Keratinocyte (primary cell): ENCODE measurements around the gene C4orf51. TPM values are rescaled to one million over a fixed set of nuclear protein-coding genes. Genes with fewer than 3 reads are reported as not detected.

Experiments
- DNase-seq: peaks from one replicate; pipeline ENCODE4 v3.0.0-alpha.2; 2011; ENCODE audit warnings: low read depth, missing footprints, low spot score
- FAIRE-seq: peaks from 2 replicates; lab custom pipeline; 2011; peaks lifted over from hg19 to GRCh38; lab: Jason Lieb, UNC
- H2AFZ ChIP-seq: 2 replicates; pipeline ENCODE4 v1.6.0; 2012; ENCODE audit warnings: low read length, control low read depth, inconsistent platforms; ENCODE audit not compliant: control insufficient read depth
- H3K27ac ChIP-seq: 2 replicates; pipeline ENCODE4 v1.5.1; 2011; ENCODE audit warnings: low read length; ENCODE audit not compliant: control insufficient read depth, insufficient read depth
- H3K27me3 ChIP-seq: 3 replicates; pipeline ENCODE4 v1.6.0; 2011; ENCODE audit warnings: low read length; ENCODE audit not compliant: control insufficient read depth, insufficient read depth; ENCODE audit errors: extremely low read depth
- H3K36me3 ChIP-seq, 2 experiments: 2 replicates in 1 of 2; 3 replicates in 1 of 2; pipeline ENCODE4 v1.5.1; 2011; ENCODE audit warnings: low read length in 2 of 2, mild to moderate bottlenecking in 1 of 2; ENCODE audit not compliant: control insufficient read depth in 2 of 2, insufficient read depth in 2 of 2; ENCODE audit errors: extremely low read depth in 1 of 2
- H3K4me1 ChIP-seq: 3 replicates; pipeline ENCODE4 v1.5.1; 2011; ENCODE audit warnings: low read length; ENCODE audit not compliant: control insufficient read depth, insufficient read depth; ENCODE audit errors: extremely low read depth
- H3K4me2 ChIP-seq: 3 replicates; pipeline ENCODE4 v1.6.0; 2011; ENCODE audit warnings: low read depth, low read length; ENCODE audit not compliant: control insufficient read depth, insufficient read depth; ENCODE audit errors: extremely low read depth
- H3K4me3 ChIP-seq, 3 experiments: fragments of 200-600 bp in 1 of 3; sonication (generic) in 1 of 3; 2 replicates in 2 of 3; 3 replicates in 1 of 3; pipeline ENCODE4 v1.5.1; 2011 to 2016; ENCODE audit warnings: low read length in 3 of 3, mild to moderate bottlenecking in 3 of 3, control low read depth in 2 of 3, inconsistent platforms in 1 of 3, low read depth in 1 of 3, mixed read lengths in 1 of 3, mixed run types in 1 of 3, moderate library complexity in 1 of 3; ENCODE audit not compliant: control insufficient read depth in 2 of 3, insufficient read depth in 2 of 3; ENCODE audit errors: extremely low read depth in 1 of 3
- H3K79me2 ChIP-seq: 2 replicates; pipeline ENCODE4 v1.6.0; 2012; ENCODE audit warnings: low read length; ENCODE audit not compliant: control insufficient read depth, insufficient read depth
- H3K9ac ChIP-seq: 3 replicates; pipeline ENCODE4 v1.6.0; 2011; ENCODE audit warnings: low read length; ENCODE audit not compliant: control insufficient read depth, insufficient read depth; ENCODE audit errors: extremely low read depth
- H3K9me1 ChIP-seq: 3 replicates; pipeline ENCODE4 v1.6.0; 2011; ENCODE audit warnings: low read length; ENCODE audit not compliant: control insufficient read depth, insufficient read depth; ENCODE audit errors: extremely low read depth
- H3K9me3 ChIP-seq: 2 replicates; pipeline ENCODE4 v1.5.1; 2012; ENCODE audit warnings: low read depth, low read length; ENCODE audit not compliant: control insufficient read depth
- H4K20me1 ChIP-seq: 3 replicates; pipeline ENCODE4 v1.6.0; 2011; ENCODE audit warnings: low read length; ENCODE audit not compliant: control insufficient read depth, insufficient read depth; ENCODE audit errors: extremely low read depth
- CTCF ChIP-seq, 3 experiments: IDR thresholded peaks in 1 of 3; conservative IDR thresholded peaks in 1 of 3; optimal IDR thresholded peaks in 1 of 3; 2 replicates in 2 of 3; 3 replicates in 1 of 3; pipeline versions ENCODE3 to v1.5.1; 2011; ENCODE audit warnings: low read length in 3 of 3, mild to moderate bottlenecking in 3 of 3, moderate library complexity in 2 of 3, control low read depth in 1 of 3, inconsistent platforms in 1 of 3; ENCODE audit not compliant: insufficient read depth in 2 of 3; ENCODE audit errors: extremely low read depth in 1 of 3
- EZH2 ChIP-seq: IDR thresholded peaks from one replicate; pipeline ENCODE4 v1.6.1; 2012; ENCODE audit warnings: inconsistent platforms, mild to moderate bottlenecking, low read length, moderate library complexity
- dilution Hi-C: fragments of 300-500 bp; cut with MboI; formaldehyde crosslinking; loops from one replicate; pipeline ENCODE4 v1.7.0; 2020; ENCODE audit warnings: low sequenced_read_pairs; ENCODE audit not compliant: extremely low pct_ligation_motif_present
- polyA plus RNA-seq, 5 experiments: library from polyadenylated mRNA; depleted of rRNA in 3 of 5; stranded (reverse) in 3 of 5; stranded (forward) in 1 of 5; unstranded in 1 of 5; fragments of >200 nt; gene quantifications; 1 replicate in 1 of 5; 2 replicates in 3 of 5; 3 replicates in 1 of 5; pipeline versions ENCODE4 v1.2.1 to v1.2.3, GENCODE V29; 2011 to 2012; ENCODE audit warnings: missing spikeins in 2 of 5, low read depth in 1 of 5, low replicate concordance in 1 of 5

The C4orf51 gene
- polyA plus RNA-seq, 1 donor (not counting 4 experiments of a cell fraction or from before 2014, with no cell fraction given): not detected

GRCh38 chr4:145670422-145670821 is 9.5 kb upstream of the C4orf51 start:
- H3K4me1 ChIP-seq: no peaks in the 10 kb centered on the region
- H4K20me1 ChIP-seq: no peaks in the 10 kb centered on the region
- dilution Hi-C loops: no loop called here
- TF ChIP-seq CTCF (optimal IDR thresholded peaks at IDR 0.05 in 1 of 3, IDR thresholded peaks at IDR 0.05 in 1 of 3, conservative IDR thresholded peaks at IDR 0.05 in 1 of 3; ENCODE audit: extremely low read depth in 1 of 3, insufficient read depth in 2 of 3, low read length in 3 of 3): no peak
- no peak for TF ChIP-seq EZH2
- no peaks in the 10 kb centered on the region for H3K9me3 ChIP-seq
- no peaks in the 10 kb centered on the region for H3K27me3 ChIP-seq
- H3K9me1 ChIP-seq: no peaks in the 10 kb centered on the region
- H3K79me2 ChIP-seq: no peaks in the 10 kb centered on the region
- H3K4me2 ChIP-seq: no peak overlapping the region
- no peak overlapping the region for H2AFZ ChIP-seq
- no peak for DNase-seq
- no peak overlapping the region for H3K9ac ChIP-seq
- no peak for FAIRE-seq
- H3K36me3 ChIP-seq: no peaks in the 10 kb centered on the region
- no peak overlapping the region for H3K4me3 ChIP-seq
- H3K27ac ChIP-seq: no peak overlapping the region

- FAIRE-seq (peak; percentile 82), DNase-seq (no peak)
- no peaks in the 10 kb centered on the region for H3K27me3 ChIP-seq
- H3K4me1 ChIP-seq: peaks cover 8% of the 10 kb centered on the region
- no peak overlapping the region for H3K4me3 ChIP-seq
- no peaks in the 10 kb centered on the region for H3K36me3 ChIP-seq
- dilution Hi-C loops: no loop called here
- no peak overlapping the region for H2AFZ ChIP-seq
- no peaks in the 10 kb centered on the region for H4K20me1 ChIP-seq
- H3K27ac ChIP-seq: no peak overlapping the region
- H3K9ac ChIP-seq: no peak overlapping the region
- H3K9me3 ChIP-seq: no peaks in the 10 kb centered on the region
- TF ChIP-seq CTCF (optimal IDR thresholded peaks at IDR 0.05 in 1 of 3, IDR thresholded peaks at IDR 0.05 in 1 of 3, conservative IDR thresholded peaks at IDR 0.05 in 1 of 3; ENCODE audit: extremely low read depth in 1 of 3, insufficient read depth in 2 of 3, low read length in 3 of 3) (no peak), EZH2 (no peak)
- no peak overlapping the region for H3K4me2 ChIP-seq
- H3K9me1 ChIP-seq: no peaks in the 10 kb centered on the region
- H3K79me2 ChIP-seq: no peaks in the 10 kb centered on the region
Measured at GRCh38 chr4:145679520-145679919, 426 bp upstream of the C4orf51 start.
